ACHN (cell line): ENCODE measurements around the gene LAIR2.

Experiments used
- DNase-seq: peaks from one replicate; pipeline ENCODE4 v3.0.0-alpha.2; 2015
- in situ Hi-C: cut with HindIII; loops from 2 replicates; pipeline ENCODE4 v1.10.0; 2017; ENCODE audit warnings: low sequenced_read_pairs, low pct_ligation_motif_present, low pct_unique_long_range_greater_than_20kb

Gene LAIR2

GRCh38 chr19:54556194-54556593 is 53.6 kb downstream of the LAIR2 start:
- in situ Hi-C loops = no loop called here
- DNase-seq = no peak

GRCh38 chr19:54558339-54558738 is 55.7 kb downstream of the LAIR2 start:
- no peak for DNase-seq
- in situ Hi-C loops = no loop called here
